GM23338 (cell line): ENCODE results near the gene ZSCAN18. TPM values are rescaled to one million over a fixed set of nuclear protein-coding genes. Genes with fewer than 3 reads are reported as not detected.

Experiments
- ATAC-seq: fragments of 200-7000 bp; cut with Tn5 transposase; 3 replicates; pipeline ENCODE4 v1.9.1; 2020
- DNase-seq: peaks from one replicate; pipeline ENCODE4 v3.0.0-alpha.2; 2015; ENCODE audit warnings: low spot score
- H2AFZ ChIP-seq: fragments of 200-600 bp; sonication (generic); 2 replicates; pipeline ENCODE4 v1.8.0; 2016; ENCODE audit warnings: antibody characterized with exemption, mild to moderate bottlenecking, moderate library complexity
- H3F3A ChIP-seq: fragments of 200-600 bp; sonication (generic); replicated peaks from 2 replicates; pipeline ENCODE4 v1.8.0; 2017; ENCODE audit warnings: antibody characterized with exemption, mixed run types, low read depth
- H3K27ac ChIP-seq: fragments of 200-600 bp; sonication (generic); 2 replicates; pipeline ENCODE4 v1.6.1; 2016; ENCODE audit warnings: low read depth
- H3K27me3 ChIP-seq: fragments of 200-600 bp; sonication (generic); 2 replicates; pipeline ENCODE4 v1.8.0; 2016; ENCODE audit warnings: mild to moderate bottlenecking, mixed run types, moderate library complexity; ENCODE audit not compliant: insufficient read depth
- H3K36me3 ChIP-seq: fragments of 200-600 bp; sonication (generic); 2 replicates; pipeline ENCODE4 v1.8.0; 2016; ENCODE audit warnings: mild to moderate bottlenecking; ENCODE audit not compliant: insufficient read depth
- H3K4me1 ChIP-seq: fragments of 200-600 bp; sonication (generic); 2 replicates; pipeline ENCODE4 v1.8.0; 2016; ENCODE audit warnings: mild to moderate bottlenecking, moderate library complexity; ENCODE audit not compliant: insufficient read depth
- H3K4me2 ChIP-seq: fragments of 200-600 bp; sonication (generic); 2 replicates; pipeline ENCODE4 v1.7.1; 2017; ENCODE audit warnings: mixed run types
- H3K4me3 ChIP-seq: fragments of 200-600 bp; sonication (generic); 2 replicates; pipeline ENCODE4 v1.6.1; 2016; ENCODE audit warnings: mixed run types
- H3K79me2 ChIP-seq: fragments of 200-600 bp; sonication (generic); replicated peaks from 2 replicates; pipeline ENCODE4 v1.8.0; 2017; ENCODE audit warnings: mild to moderate bottlenecking; ENCODE audit not compliant: insufficient read depth
- H3K9me2 ChIP-seq: fragments of 200-600 bp; sonication (generic); 2 replicates; pipeline ENCODE4 v1.8.0; 2017; ENCODE audit not compliant: insufficient read depth
- H4K20me1 ChIP-seq: fragments of 200-600 bp; sonication (generic); replicated peaks from 2 replicates; pipeline ENCODE4 v1.8.0; 2017; ENCODE audit warnings: mild to moderate bottlenecking; ENCODE audit not compliant: insufficient read depth
- H3K27ac Mint-ChIP-seq: 2 replicates; pipeline ENCODE4 v1.8.0; 2020; ENCODE audit warnings: inconsistent platforms, mild to moderate bottlenecking, moderate library complexity, mixed read lengths
- H3K27me3 Mint-ChIP-seq: 3 replicates; pipeline ENCODE4 v1.8.0; 2022; ENCODE audit warnings: low read depth, mild to moderate bottlenecking, moderate library complexity, mixed read lengths, inconsistent platforms; ENCODE audit not compliant: insufficient read depth, poor library complexity
- H3K36me3 Mint-ChIP-seq: 3 replicates; pipeline ENCODE4 v1.8.0; 2021; ENCODE audit warnings: low read depth, mild to moderate bottlenecking, inconsistent platforms, moderate library complexity, mixed read lengths
- H3K4me1 Mint-ChIP-seq: 3 replicates; pipeline ENCODE4 v1.8.0; 2020; ENCODE audit warnings: mild to moderate bottlenecking, inconsistent platforms, mixed read lengths
- H3K4me3 Mint-ChIP-seq: 3 replicates; pipeline ENCODE4 v1.8.0; 2021; ENCODE audit warnings: moderate library complexity, mild to moderate bottlenecking, inconsistent platforms, mixed read lengths
- H3K9me3 Mint-ChIP-seq: 3 replicates; pipeline ENCODE4 v1.8.0; 2020; ENCODE audit warnings: moderate library complexity, mild to moderate bottlenecking, inconsistent platforms, mixed read lengths
- CREB1 ChIP-seq: fragments of 250-450 bp; sonication (Bioruptor Pico); IDR thresholded peaks from 2 replicates; pipeline ENCODE4 v1.5.0; 2020; ENCODE audit warnings: low read depth, mild to moderate bottlenecking, moderate library complexity
- EZH2 ChIP-seq: fragments of 200-600 bp; sonication (generic); IDR thresholded peaks from one replicate; pipeline ENCODE4 v1.8.0; 2017; ENCODE audit warnings: antibody characterized with exemption, mild to moderate bottlenecking, low read depth; ENCODE audit not compliant: unreplicated experiment
- EZH2phosphoT487 ChIP-seq: fragments of 200-600 bp; sonication (generic); IDR thresholded peaks from one replicate; pipeline ENCODE4 v1.8.1; 2018; ENCODE audit warnings: antibody characterized with exemption; ENCODE audit not compliant: unreplicated experiment
- JUNB ChIP-seq: IDR thresholded peaks from one replicate; pipeline ENCODE4 v1.6.1; 2016; ENCODE audit warnings: antibody characterized with exemption; ENCODE audit not compliant: unreplicated experiment
- NANOG ChIP-seq: IDR thresholded peaks from 2 replicates; pipeline ENCODE4 v1.6.1; 2016; ENCODE audit warnings: antibody characterized with exemption, borderline replicate concordance
- POLR2AphosphoS5 ChIP-seq: IDR thresholded peaks from 2 replicates; pipeline ENCODE4 v1.6.1; 2016; ENCODE audit warnings: antibody characterized with exemption, low read depth
- STAT1 ChIP-seq: IDR thresholded peaks from one replicate; pipeline ENCODE4 v1.6.1; 2016; ENCODE audit warnings: antibody characterized with exemption; ENCODE audit not compliant: unreplicated experiment
- ZNF114 ChIP-seq: fragments of 250-450 bp; sonication (Bioruptor Pico); IDR thresholded peaks from 2 replicates; pipeline ENCODE4 v1.5.0; 2020; ENCODE audit warnings: mild to moderate bottlenecking, moderate library complexity
- ZNF331 ChIP-seq: fragments of 250-450 bp; sonication (Bioruptor Pico); IDR thresholded peaks from 2 replicates; pipeline ENCODE4 v1.5.0; 2020; ENCODE audit warnings: low read depth, mild to moderate bottlenecking, moderate library complexity
- polyA plus RNA-seq: library from polyadenylated mRNA; unstranded; fragments of >200 nt; fragmentation: Nextera tagmentation; extraction: Ambion mirVana; gene quantifications from 2 replicates; pipeline ENCODE4 v1.2.1, GENCODE V29; 2016
- total RNA-seq: library from RNA; depleted of rRNA; stranded (reverse); fragments of >200 nt; shearing (Covaris generic); gene quantifications from 2 replicates; pipeline ENCODE4 v1.2.3, GENCODE V29; 2014
- TF ChIP-seq, protein P1 (sequence below): IDR thresholded peaks from 2 replicates; pipeline ENCODE4 v1.6.1; 2016; ENCODE audit warnings: antibody characterized with exemption
- TF ChIP-seq, protein P2 (sequence below), 2 experiments: fragments of 200-600 bp in 1 of 2; sonication (generic) in 1 of 2; conservative IDR thresholded peaks; 2 replicates each; pipeline versions ENCODE4 v1.5.1 to v1.6.1; 2016 to 2017; ENCODE audit warnings: antibody characterized with exemption in 2 of 2, low read depth in 2 of 2, mild to moderate bottlenecking in 2 of 2, moderate library complexity in 1 of 2
- TF ChIP-seq, protein P3 (sequence below): fragments of 250-450 bp; sonication (Bioruptor Pico); IDR thresholded peaks from 2 replicates; pipeline ENCODE4 v1.5.0; 2020; ENCODE audit warnings: mild to moderate bottlenecking, moderate library complexity
- TF ChIP-seq, protein P4 (sequence below): IDR thresholded peaks from one replicate; pipeline ENCODE4 v1.6.1; 2018; ENCODE audit warnings: antibody characterized with exemption; ENCODE audit not compliant: unreplicated experiment

Gene ZSCAN18
- total and polyA plus RNA-seq, 2 experiments from 2014 or later: 25.1 to 75.0 TPM

DNA sequence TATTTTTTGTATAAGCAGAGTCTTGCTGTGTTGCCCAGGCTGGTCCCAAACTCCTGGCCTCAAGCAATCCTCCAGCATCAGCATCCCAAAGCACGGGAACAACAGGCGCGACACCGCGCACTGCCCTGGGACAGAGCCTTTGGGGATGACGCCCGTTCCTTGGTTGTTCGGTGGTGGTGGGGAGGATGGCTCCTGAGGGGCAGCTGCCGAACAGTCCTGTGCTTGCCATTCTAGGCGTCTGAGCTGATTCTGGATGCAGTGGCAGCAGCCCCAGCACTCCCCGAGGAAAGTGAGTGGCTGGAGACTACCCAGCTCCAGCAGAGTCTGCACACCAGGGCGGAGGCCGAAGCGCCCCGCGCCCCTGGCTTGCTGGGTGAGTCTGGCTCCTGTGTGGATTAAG lies 45.8 kb downstream of the ZSCAN18 start:
- Histone ChIP-seq H3K4me2 (no peak overlapping the region), H3K9me2 (no peaks in the 10 kb centered on the region), H3K27ac (no peak overlapping the region), H2AFZ (no peak overlapping the region), H3K36me3 (no peaks in the 10 kb centered on the region), H3K4me3 (no peak overlapping the region), H3F3A (no peaks in the 10 kb centered on the region), H3K79me2 (no peaks in the 10 kb centered on the region), H3K4me1 (0 out of 2 replicates have a peak, but pooled peaks cover 7% of the 10 kb centered on the region), H3K27me3 (no peaks in the 10 kb centered on the region), H4K20me1 (no peaks in the 10 kb centered on the region)
- TF ChIP-seq EZH2phosphoT487: no peak
- TF ChIP-seq STAT1: no peak
- no peak for TF ChIP-seq JUNB
- TF ChIP-seq, protein P1, sequence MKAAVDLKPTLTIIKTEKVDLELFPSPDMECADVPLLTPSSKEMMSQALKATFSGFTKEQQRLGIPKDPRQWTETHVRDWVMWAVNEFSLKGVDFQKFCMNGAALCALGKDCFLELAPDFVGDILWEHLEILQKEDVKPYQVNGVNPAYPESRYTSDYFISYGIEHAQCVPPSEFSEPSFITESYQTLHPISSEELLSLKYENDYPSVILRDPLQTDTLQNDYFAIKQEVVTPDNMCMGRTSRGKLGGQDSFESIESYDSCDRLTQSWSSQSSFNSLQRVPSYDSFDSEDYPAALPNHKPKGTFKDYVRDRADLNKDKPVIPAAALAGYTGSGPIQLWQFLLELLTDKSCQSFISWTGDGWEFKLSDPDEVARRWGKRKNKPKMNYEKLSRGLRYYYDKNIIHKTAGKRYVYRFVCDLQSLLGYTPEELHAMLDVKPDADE: no peak
- TF ChIP-seq NANOG: no peak
- TF ChIP-seq ZNF331 (CRISPR knock-in tag): no peak
- TF ChIP-seq CREB1 (CRISPR knock-in tag): no peak
- TF ChIP-seq ZNF114 (CRISPR knock-in tag): no peak
- TF ChIP-seq, protein P2, sequence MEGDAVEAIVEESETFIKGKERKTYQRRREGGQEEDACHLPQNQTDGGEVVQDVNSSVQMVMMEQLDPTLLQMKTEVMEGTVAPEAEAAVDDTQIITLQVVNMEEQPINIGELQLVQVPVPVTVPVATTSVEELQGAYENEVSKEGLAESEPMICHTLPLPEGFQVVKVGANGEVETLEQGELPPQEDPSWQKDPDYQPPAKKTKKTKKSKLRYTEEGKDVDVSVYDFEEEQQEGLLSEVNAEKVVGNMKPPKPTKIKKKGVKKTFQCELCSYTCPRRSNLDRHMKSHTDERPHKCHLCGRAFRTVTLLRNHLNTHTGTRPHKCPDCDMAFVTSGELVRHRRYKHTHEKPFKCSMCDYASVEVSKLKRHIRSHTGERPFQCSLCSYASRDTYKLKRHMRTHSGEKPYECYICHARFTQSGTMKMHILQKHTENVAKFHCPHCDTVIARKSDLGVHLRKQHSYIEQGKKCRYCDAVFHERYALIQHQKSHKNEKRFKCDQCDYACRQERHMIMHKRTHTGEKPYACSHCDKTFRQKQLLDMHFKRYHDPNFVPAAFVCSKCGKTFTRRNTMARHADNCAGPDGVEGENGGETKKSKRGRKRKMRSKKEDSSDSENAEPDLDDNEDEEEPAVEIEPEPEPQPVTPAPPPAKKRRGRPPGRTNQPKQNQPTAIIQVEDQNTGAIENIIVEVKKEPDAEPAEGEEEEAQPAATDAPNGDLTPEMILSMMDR (conservative IDR thresholded peaks at IDR 0.05; ENCODE audit: low read depth in 2 of 2): no peak
- TF ChIP-seq, protein P3, sequence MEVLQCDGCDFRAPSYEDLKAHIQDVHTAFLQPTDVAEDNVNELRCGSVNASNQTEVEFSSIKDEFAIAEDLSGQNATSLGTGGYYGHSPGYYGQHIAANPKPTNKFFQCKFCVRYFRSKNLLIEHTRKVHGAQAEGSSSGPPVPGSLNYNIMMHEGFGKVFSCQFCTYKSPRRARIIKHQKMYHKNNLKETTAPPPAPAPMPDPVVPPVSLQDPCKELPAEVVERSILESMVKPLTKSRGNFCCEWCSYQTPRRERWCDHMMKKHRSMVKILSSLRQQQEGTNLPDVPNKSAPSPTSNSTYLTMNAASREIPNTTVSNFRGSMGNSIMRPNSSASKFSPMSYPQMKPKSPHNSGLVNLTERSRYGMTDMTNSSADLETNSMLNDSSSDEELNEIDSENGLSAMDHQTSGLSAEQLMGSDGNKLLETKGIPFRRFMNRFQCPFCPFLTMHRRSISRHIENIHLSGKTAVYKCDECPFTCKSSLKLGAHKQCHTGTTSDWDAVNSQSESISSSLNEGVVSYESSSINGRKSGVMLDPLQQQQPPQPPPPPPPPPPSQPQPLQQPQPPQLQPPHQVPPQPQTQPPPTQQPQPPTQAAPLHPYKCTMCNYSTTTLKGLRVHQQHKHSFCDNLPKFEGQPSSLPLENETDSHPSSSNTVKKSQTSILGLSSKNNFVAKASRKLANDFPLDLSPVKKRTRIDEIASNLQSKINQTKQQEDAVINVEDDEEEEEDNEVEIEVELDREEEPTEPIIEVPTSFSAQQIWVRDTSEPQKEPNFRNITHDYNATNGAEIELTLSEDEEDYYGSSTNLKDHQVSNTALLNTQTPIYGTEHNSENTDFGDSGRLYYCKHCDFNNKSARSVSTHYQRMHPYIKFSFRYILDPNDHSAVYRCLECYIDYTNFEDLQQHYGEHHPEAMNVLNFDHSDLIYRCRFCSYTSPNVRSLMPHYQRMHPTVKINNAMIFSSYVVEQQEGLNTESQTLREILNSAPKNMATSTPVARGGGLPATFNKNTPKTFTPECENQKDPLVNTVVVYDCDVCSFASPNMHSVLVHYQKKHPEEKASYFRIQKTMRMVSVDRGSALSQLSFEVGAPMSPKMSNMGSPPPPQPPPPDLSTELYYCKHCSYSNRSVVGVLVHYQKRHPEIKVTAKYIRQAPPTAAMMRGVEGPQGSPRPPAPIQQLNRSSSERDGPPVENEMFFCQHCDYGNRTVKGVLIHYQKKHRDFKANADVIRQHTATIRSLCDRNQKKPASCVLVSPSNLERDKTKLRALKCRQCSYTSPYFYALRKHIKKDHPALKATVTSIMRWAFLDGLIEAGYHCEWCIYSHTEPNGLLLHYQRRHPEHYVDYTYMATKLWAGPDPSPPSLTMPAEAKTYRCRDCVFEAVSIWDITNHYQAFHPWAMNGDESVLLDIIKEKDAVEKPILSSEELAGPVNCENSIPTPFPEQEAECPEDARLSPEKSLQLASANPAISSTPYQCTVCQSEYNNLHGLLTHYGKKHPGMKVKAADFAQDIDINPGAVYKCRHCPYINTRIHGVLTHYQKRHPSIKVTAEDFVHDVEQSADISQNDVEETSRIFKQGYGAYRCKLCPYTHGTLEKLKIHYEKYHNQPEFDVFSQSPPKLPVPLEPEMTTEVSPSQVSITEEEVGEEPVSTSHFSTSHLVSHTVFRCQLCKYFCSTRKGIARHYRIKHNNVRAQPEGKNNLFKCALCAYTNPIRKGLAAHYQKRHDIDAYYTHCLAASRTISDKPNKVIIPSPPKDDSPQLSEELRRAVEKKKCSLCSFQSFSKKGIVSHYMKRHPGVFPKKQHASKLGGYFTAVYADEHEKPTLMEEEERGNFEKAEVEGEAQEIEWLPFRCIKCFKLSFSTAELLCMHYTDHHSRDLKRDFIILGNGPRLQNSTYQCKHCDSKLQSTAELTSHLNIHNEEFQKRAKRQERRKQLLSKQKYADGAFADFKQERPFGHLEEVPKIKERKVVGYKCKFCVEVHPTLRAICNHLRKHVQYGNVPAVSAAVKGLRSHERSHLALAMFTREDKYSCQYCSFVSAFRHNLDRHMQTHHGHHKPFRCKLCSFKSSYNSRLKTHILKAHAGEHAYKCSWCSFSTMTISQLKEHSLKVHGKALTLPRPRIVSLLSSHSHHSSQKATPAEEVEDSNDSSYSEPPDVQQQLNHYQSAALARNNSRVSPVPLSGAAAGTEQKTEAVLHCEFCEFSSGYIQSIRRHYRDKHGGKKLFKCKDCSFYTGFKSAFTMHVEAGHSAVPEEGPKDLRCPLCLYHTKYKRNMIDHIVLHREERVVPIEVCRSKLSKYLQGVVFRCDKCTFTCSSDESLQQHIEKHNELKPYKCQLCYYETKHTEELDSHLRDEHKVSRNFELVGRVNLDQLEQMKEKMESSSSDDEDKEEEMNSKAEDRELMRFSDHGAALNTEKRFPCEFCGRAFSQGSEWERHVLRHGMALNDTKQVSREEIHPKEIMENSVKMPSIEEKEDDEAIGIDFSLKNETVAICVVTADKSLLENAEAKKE (CRISPR knock-in tag): no peak
- no peak for TF ChIP-seq EZH2
- TF ChIP-seq, protein P4, sequence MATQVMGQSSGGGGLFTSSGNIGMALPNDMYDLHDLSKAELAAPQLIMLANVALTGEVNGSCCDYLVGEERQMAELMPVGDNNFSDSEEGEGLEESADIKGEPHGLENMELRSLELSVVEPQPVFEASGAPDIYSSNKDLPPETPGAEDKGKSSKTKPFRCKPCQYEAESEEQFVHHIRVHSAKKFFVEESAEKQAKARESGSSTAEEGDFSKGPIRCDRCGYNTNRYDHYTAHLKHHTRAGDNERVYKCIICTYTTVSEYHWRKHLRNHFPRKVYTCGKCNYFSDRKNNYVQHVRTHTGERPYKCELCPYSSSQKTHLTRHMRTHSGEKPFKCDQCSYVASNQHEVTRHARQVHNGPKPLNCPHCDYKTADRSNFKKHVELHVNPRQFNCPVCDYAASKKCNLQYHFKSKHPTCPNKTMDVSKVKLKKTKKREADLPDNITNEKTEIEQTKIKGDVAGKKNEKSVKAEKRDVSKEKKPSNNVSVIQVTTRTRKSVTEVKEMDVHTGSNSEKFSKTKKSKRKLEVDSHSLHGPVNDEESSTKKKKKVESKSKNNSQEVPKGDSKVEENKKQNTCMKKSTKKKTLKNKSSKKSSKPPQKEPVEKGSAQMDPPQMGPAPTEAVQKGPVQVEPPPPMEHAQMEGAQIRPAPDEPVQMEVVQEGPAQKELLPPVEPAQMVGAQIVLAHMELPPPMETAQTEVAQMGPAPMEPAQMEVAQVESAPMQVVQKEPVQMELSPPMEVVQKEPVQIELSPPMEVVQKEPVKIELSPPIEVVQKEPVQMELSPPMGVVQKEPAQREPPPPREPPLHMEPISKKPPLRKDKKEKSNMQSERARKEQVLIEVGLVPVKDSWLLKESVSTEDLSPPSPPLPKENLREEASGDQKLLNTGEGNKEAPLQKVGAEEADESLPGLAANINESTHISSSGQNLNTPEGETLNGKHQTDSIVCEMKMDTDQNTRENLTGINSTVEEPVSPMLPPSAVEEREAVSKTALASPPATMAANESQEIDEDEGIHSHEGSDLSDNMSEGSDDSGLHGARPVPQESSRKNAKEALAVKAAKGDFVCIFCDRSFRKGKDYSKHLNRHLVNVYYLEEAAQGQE: no peak
- TF ChIP-seq POLR2AphosphoS5: no peak
- H3K9me3 Mint-ChIP-seq: peaks cover 86% of the 10 kb centered on the region
- H3K27me3 Mint-ChIP-seq: peaks cover 14% of the 10 kb centered on the region
- H3K4me1 Mint-ChIP-seq: no peaks in the 10 kb centered on the region; the same call in 2 of the 3 replicates
- peaks cover 33% of the 10 kb centered on the region for H3K36me3 Mint-ChIP-seq
- H3K4me3 Mint-ChIP-seq: no peak overlapping the region
- ATAC-seq (no peak), DNase-seq (no peak)
- H3K27ac Mint-ChIP-seq: no peak overlapping the region
